Stomach (tissue), 4 donors: ENCODE measurements around the gene WDR89.

ENCODE experiments used
- POLR2A ChIP-seq, 4 donors: fragments of 450-650 bp; IDR thresholded peaks; one replicate each; pipeline ENCODE4 v1.6.1; 2016; ENCODE audit warnings: antibody characterized with exemption in 4 of 4, control low read depth in 2 of 4, mild to moderate bottlenecking in 1 of 4, moderate library complexity in 1 of 4
- POLR2AphosphoS5 ChIP-seq, 3 donors: sonication (generic); formaldehyde crosslinking; IDR thresholded peaks; one replicate each; pipeline ENCODE4 v1.6.1; 2016; ENCODE audit warnings: antibody characterized with exemption in 3 of 3
- TF ChIP-seq, protein P1 (sequence below), 7 experiments: fragments of 450-650 bp in 4 of 7; fragments of 200-600 bp in 3 of 7; sonication (generic) in 3 of 7; IDR thresholded peaks; one replicate each; pipeline ENCODE4 v1.5.1; 2016 to 2019; ENCODE audit warnings: antibody characterized with exemption in 7 of 7, control low read depth in 2 of 7, mild to moderate bottlenecking in 1 of 7

GRCh38 chr14:63565448-63565847, 76.2 kb downstream of the WDR89 start:
- TF ChIP-seq, protein P1, sequence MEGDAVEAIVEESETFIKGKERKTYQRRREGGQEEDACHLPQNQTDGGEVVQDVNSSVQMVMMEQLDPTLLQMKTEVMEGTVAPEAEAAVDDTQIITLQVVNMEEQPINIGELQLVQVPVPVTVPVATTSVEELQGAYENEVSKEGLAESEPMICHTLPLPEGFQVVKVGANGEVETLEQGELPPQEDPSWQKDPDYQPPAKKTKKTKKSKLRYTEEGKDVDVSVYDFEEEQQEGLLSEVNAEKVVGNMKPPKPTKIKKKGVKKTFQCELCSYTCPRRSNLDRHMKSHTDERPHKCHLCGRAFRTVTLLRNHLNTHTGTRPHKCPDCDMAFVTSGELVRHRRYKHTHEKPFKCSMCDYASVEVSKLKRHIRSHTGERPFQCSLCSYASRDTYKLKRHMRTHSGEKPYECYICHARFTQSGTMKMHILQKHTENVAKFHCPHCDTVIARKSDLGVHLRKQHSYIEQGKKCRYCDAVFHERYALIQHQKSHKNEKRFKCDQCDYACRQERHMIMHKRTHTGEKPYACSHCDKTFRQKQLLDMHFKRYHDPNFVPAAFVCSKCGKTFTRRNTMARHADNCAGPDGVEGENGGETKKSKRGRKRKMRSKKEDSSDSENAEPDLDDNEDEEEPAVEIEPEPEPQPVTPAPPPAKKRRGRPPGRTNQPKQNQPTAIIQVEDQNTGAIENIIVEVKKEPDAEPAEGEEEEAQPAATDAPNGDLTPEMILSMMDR (IDR thresholded peaks at IDR 0.05): no peak
- TF ChIP-seq POLR2A (IDR thresholded peaks at IDR 0.05): no peak
- TF ChIP-seq POLR2AphosphoS5 (IDR thresholded peaks at IDR 0.05): no peak
